Brain microvascular endothelial cell (primary cell): ENCODE data around the gene KPNB1.
"Not testable (repeated sequence)": the region's sequence is repeated elsewhere in the genome, so short reads cannot be mapped to it uniquely, and the experiment has no call there.

ENCODE experiments used
- DNase-seq: peaks from one replicate; pipeline ENCODE4 v3.0.0-alpha.2; 2020
- H3K27ac ChIP-seq: fragments of 250-450 bp; sonication (Bioruptor Pico); 2 replicates; pipeline ENCODE4 v1.5.1; 2020; ENCODE audit warnings: mild to moderate bottlenecking, moderate library complexity
- H3K27me3 ChIP-seq: fragments of 250-450 bp; sonication (Bioruptor Pico); replicated peaks from 2 replicates; pipeline ENCODE4 v1.5.1; 2020; ENCODE audit warnings: mild to moderate bottlenecking
- H3K36me3 ChIP-seq: fragments of 250-450 bp; sonication (Bioruptor Pico); replicated peaks from 2 replicates; pipeline ENCODE4 v1.5.1; 2020; ENCODE audit warnings: mild to moderate bottlenecking
- H3K4me3 ChIP-seq: 2 replicates; pipeline ENCODE4 v1.5.1; 2011; ENCODE audit warnings: low read depth, mild to moderate bottlenecking, control low read depth, low read length, moderate library complexity
- in situ Hi-C: cut with HindIII; loops from 2 replicates; pipeline ENCODE4 v1.10.0; 2017; ENCODE audit warnings: low sequenced_read_pairs, low pct_ligation_motif_present
- TF ChIP-seq, protein P1 (sequence below): IDR thresholded peaks from 2 replicates; pipeline ENCODE4 v1.5.1; 2011; ENCODE audit warnings: low read depth, mild to moderate bottlenecking, moderate library complexity, low read length, control low read depth, inconsistent platforms; ENCODE audit errors: missing control alignments

Gene KPNB1

DNA sequence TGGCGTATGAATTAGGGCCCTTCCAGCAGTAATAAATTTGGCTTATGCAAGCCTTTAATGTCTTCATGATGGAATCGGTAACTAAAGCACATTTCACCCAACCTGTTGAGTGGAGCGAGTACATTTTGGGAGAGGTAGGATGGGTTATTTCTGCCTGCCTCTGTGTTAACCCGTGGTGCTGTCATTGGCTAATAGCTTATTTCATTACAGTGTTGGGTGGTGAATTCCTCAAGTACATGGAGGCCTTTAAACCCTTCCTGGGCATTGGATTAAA is 26.4 kb downstream of the KPNB1 start:
- in situ Hi-C loops = no loop called here
- no peak overlapping the region for H3K4me3 ChIP-seq
- TF ChIP-seq, protein P1, sequence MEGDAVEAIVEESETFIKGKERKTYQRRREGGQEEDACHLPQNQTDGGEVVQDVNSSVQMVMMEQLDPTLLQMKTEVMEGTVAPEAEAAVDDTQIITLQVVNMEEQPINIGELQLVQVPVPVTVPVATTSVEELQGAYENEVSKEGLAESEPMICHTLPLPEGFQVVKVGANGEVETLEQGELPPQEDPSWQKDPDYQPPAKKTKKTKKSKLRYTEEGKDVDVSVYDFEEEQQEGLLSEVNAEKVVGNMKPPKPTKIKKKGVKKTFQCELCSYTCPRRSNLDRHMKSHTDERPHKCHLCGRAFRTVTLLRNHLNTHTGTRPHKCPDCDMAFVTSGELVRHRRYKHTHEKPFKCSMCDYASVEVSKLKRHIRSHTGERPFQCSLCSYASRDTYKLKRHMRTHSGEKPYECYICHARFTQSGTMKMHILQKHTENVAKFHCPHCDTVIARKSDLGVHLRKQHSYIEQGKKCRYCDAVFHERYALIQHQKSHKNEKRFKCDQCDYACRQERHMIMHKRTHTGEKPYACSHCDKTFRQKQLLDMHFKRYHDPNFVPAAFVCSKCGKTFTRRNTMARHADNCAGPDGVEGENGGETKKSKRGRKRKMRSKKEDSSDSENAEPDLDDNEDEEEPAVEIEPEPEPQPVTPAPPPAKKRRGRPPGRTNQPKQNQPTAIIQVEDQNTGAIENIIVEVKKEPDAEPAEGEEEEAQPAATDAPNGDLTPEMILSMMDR = no peak
- no peaks in the 10 kb centered on the region for H3K27me3 ChIP-seq
- H3K27ac ChIP-seq = no peak overlapping the region
- no peak for DNase-seq
- H3K36me3 ChIP-seq = peaks cover 95% of the 10 kb centered on the region

- H3K36me3 ChIP-seq = peaks cover 96% of the 10 kb centered on the region
Observed at GRCh38 chr17:47676510-47677165, 26.9 kb downstream of the KPNB1 start.

GRCh38 chr17:47678196-47678595 is 28.5 kb downstream of the KPNB1 start:
- in situ Hi-C loops = no loop called here
- Histone ChIP-seq H3K4me3 (no peak overlapping the region), H3K36me3 (peaks cover 95% of the 10 kb centered on the region), H3K27ac (no peak overlapping the region), H3K27me3 (no peaks in the 10 kb centered on the region)
- TF ChIP-seq, protein P1 = no peak
- DNase-seq = no peak

More at GRCh38 chr17:47676510-47677165, 26.9 kb downstream of the KPNB1 start:
- no peak overlapping the region for H3K4me3 ChIP-seq
- in situ Hi-C loops = no loop called here
- no peak overlapping the region for H3K27ac ChIP-seq
- no peaks in the 10 kb centered on the region for H3K27me3 ChIP-seq
- DNase-seq = no peak
- TF ChIP-seq, protein P1 = no peak

GRCh38 chr17:47682138-47682537 is 32.4 kb downstream of the KPNB1 start:
- Histone ChIP-seq H3K36me3 (peaks cover 82% of the 10 kb centered on the region), H3K4me3 (no peak overlapping the region), H3K27ac (no peak overlapping the region), H3K27me3 (no peaks in the 10 kb centered on the region)
- in situ Hi-C loops = no loop called here
- no peak for DNase-seq
- TF ChIP-seq, protein P1 = no peak

GRCh38 chr17:47682727-47683126 is 33.0 kb downstream of the KPNB1 start:
- in situ Hi-C loops, DNase-seq, H3K4me3 ChIP-seq, H3K27ac ChIP-seq, H3K27me3 ChIP-seq: not testable (repeated sequence)
- H3K36me3 ChIP-seq = peaks cover 76% of the 10 kb centered on the region

GRCh38 chr17:47684025-47684424 is 34.3 kb downstream of the KPNB1 start:
- TF ChIP-seq, protein P1 = no peak
- no peak for DNase-seq
- no peak overlapping the region for H3K4me3 ChIP-seq
- no peak overlapping the region for H3K27ac ChIP-seq
- in situ Hi-C loops = no loop called here
- H3K36me3 ChIP-seq = peaks cover 63% of the 10 kb centered on the region
- H3K27me3 ChIP-seq = no peaks in the 10 kb centered on the region
